HCEC 1CT (cell line): Measurements from ENCODE around the gene TNS4.

Experiments used
- DNase-seq: peaks from one replicate; pipeline ENCODE4 v3.0.0-alpha.2; 2017

The TNS4 gene

DNA sequence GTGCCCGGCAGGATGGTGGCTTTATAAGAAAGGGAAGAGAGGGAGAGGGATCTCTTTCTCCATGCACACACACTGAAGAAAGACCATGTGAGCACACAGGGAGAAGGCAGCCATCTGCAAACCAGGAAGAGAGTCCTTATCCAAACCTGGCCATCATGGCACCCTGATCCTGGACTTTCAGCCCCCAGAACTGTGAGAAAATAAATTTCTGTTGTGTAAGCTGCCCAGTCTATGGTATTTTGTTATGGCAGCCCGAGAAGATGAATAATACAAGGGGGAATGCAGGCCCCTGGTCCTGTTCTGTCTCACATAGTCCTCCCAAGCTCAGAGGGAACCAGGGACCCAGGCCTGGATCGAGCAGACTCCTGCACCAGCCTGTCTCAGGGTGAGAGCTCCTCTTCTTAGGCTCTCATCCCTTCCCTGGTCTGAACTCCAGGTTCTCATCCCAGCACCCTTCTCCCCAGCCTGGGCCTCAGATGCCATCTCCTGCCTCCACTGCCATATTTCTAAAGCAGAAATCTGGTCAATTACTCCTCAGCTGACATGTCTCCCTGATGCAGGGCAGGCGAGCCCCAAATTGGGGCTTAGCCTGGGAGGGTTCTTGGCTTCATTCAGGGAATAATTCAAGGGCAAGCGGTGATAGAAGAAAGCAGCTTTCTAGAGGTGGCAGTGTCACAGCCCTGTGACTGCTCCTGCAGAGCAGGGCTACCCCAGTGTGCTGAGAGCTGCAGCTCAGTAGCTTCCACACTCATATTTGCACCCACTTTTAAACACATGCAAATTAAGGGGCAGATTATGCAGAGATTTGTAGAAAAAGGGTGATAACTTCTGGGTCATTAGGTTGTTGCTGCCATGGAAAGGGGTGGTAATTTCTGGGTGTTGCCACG, 29.3 kb downstream of the TNS4 start:
- no peak for DNase-seq

DNA sequence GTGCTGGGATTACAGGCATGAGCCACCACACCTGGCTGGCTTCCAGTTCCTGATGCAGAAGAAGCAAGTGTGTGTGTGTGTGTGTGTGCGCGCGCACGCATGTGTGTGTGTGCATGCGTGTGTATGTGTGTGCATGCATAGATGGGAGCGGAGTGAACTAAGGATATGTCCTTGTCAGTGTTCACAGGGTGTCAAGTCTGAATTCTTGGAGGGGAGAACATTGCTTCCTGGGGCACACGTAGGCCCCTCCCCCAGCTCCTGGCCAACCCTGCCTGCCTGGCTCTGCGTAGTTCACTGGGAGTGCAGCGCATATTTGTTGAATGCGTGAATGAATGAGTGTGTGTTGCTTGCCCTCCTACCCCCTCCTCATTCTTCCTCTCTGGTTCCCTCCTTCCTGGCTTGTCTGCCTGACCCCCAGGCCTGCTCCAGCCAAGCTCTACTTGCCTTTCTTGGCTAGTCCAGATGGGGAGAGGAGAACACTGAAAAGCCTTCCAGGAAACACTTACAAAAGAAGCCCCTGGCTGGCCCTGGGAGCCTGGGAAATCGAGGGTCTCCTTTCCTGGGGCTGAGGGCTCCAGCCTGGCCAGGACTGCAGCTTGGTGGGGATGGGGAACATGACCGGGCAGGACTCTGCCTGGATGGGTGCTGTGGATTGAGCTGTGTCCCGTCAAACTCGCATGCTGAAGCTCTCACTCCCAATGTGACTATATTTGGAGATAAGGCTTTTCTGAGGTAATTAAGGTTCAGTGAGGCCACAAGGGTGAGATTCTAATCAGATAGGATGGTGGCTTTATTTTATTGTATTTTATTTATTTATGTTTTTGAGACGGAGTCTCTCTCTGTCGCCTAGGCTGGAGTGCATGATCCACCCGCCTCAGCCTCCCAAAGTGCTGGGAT, 30.2 kb downstream of the TNS4 start:
- no peak for DNase-seq

DNA sequence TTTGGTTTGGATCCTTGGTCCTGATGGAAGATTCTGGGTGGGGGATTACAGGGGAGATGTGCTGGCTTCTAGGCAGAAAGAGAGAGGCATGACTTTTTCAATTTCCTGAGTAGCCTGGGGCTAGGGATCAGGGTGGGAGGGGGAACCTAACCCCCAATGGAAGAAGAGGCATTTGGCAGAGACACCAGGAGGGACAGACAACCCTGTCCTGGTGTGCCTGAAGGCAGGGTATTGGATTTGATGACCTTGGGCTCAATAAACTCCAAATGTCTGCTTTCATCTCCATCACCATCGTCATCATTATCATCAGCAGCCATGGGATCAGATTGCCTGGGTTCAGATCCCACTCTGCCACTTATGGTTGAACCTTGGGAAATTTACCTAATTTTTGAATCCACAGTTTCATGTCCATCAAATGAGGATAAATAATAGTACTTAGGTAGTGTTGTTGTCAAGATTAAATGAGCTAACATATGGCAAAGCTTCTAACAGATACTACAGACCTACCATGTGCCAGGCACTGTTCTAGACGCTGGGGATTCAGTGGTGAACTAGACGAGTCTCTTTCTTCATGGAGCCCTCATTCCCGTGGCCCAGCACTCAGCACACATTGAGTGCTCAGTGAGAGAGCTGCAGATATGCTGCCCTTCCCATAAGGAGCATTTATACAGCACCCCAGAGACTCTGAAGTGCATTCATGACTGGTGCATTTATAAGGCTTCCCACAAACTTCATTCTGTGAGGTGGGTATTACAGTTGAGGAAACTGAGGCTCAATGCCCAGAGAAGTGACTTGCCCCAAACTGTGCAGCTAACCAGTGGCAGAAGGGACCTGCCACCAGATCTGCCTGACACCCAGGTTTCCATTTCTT, 31.4 kb downstream of the TNS4 start:
- no peak for DNase-seq

DNA sequence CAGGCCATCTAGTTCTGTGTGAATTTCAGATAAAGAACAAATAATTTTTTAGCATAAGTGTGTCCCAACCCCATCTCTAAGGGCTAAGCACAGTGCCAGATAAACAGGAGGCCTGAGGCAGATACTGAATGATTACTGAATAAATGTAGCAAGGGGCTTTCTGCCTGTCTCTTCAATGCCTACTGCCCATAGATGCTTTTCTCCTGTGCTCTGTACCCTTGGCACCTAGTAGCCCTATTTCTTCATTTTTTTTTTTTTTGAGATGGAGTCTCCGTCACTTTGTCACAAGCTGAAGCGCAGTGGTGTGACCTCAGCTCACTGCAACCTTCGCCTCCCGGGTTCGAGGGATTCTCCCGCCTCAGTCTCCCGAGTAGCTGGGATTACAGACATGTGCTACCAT, 32.9 kb downstream of the TNS4 start:
- DNase-seq, result no peak

DNA sequence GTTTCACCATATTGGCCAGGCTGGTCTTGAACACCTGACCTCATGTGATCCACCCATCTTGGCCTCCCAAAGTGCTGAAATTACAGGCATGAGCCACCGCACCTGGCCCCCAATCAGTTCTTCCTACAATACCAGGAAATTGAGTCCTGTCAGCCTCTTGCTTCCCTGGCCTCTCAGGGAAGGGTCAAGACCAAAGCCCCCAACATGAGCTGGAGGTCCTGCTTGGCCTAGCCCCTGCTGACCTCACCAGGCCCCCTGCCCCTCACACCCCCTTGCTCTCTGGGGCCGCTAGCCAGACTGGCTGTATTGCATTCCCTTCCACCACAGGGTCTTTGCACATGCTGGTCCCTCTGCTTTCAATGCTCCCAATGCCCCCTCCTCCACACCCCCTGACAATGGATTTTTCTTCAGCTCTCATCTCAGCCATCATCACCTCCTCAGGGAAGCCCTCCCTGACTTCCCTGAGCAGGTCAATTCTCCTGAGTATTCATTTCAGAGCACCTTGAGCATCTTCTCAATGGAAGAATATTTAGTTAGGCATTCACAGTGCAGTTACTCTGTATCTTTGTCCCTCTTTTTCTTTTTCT, 34.0 kb downstream of the TNS4 start:
- no peak for DNase-seq

DNA sequence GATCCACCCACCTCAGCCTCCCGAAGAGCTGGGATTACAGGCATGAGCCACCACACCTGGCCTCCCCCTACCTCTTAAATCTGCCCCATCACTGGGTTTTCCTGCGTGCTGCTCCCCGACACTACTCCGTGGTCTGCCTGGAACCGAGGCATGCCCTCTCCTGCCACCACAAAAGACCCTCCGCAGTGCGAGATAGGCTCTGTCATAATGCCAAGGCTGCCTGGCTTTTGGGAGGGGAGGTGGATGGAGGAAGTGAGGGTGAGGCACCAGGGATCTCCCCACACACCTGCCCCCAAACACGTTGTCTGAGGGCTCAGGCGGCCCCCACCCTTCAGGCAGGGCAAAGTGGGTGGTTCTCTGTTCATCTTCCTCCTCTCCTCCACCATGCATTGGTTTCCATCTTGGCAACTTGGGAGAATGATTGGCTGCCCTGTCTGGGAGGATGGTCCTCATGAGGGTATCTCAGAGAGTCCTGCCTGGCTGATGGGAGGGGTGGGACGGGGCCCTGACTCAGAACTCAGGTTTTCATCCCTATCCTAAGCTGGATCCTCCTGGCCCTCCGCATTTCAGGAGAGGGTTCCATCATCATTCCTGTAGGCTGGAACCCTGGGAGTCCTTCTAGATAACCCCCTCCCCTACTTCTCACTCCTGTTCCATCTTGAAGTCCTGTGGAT, 35.0 kb downstream of the TNS4 start:
- no peak for DNase-seq

DNA sequence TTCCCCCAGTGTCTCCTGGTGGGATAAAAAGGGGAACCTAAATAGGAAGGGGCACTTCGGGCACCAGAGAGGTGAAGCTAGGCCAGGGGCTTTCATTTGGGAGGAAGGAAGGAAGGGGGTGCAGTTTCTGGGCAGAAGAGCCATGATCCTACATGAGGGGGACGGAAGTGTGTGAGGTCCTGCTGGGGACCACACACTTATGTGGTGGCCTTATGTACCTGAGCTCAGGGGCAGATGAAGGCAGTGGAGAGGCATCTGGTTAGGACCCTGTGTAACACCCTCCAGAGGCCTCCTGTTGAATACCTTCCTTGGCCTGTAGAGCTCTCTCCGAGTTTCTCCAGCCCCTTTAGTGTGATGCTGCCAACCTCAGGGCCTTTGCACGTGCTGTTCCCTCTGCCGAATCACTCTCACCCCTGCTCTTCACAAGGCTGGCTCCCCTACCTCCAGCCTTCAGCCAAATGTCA, 37.0 kb downstream of the TNS4 start:
- no peak for DNase-seq

DNA sequence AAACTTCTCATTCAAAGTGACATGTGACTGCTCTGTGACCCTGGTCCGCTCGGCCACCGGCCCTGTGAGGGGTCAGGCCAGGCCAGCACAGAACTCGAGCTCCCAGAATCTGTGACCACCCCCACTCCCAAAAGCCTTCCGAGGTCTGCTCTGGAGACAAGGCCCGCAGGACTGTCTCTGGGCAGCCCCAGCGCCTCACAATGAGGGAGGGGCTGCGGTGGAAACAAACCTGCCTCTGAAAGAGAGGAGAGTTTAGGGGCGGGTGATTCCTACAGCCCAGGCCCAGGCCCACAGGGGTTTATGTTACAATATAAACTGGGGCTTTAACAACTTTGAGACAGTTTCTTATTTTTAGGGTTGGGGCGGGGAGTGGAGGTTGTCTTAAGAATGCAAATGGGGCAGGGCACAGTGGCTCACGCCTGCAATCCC, 38.3 kb downstream of the TNS4 start:
- DNase-seq, result no peak

DNA sequence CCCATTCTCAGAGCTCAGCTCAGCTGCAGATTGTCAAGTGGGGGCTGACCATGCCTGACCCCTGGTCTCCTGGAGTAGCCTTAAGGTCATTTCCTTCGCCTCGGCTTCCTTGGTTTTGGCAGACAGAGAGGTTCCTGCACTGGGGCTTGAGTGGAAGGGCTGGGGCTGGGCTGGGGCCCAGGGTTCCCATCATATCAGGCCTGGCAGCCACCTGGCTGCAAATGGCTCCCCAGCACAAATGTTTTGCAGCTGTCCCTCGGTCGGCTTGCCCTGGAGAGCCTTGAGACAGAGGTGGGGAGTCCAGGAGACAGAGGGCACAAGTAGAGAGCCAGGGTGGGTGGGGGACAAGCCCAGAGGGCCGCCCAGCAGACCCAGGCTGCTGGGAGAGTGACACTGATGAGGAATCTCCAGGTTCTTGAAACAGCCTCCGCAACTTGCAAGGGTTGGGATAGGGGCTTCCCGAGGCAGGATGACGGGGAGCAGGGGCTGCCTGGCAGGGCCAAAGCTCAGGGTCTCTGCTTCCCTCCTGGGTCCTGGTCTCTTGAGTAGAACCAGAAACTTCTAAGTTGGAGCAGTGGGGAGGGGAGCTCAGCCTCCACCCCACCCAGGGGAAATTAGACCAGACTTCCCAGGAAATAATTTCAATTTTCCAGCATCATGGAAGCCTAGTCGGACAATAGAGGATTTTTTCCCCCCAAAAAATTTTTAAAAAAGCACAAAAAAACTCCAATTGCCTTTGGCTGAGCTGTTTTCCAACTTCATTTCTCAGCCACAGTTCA, 38.9 kb downstream of the TNS4 start:
- no peak for DNase-seq

DNA sequence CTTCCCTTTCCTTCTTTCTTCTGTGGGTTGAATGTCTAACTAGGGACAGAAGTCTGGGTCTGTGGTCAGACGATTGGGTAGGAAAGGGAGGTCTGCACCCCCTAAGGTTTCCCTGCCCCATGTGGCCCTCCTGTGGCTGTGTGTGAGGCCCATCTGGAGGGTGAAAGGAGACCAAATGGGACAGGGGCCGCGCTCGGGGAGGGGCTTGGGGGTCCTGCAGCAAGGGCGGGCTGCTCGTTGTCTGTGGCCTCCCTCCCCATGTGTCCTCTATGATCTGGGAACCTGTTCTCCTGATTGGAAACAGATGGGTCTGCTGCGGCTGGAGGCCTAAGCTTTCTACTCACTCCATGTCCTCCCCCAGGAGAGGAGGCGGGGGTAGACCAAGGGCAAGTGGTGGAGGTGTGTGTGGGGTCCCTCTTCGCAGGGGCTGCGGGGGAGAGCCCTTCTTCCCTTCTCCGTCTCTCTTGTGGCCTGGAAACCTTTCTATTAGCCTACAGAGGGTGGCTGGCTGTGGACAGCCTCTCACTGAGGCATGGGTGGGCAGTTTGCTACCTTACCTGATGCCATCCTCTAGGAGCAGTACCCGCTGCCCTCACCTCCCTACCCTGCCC, 39.6 kb downstream of the TNS4 start:
- DNase-seq, result no peak

DNA sequence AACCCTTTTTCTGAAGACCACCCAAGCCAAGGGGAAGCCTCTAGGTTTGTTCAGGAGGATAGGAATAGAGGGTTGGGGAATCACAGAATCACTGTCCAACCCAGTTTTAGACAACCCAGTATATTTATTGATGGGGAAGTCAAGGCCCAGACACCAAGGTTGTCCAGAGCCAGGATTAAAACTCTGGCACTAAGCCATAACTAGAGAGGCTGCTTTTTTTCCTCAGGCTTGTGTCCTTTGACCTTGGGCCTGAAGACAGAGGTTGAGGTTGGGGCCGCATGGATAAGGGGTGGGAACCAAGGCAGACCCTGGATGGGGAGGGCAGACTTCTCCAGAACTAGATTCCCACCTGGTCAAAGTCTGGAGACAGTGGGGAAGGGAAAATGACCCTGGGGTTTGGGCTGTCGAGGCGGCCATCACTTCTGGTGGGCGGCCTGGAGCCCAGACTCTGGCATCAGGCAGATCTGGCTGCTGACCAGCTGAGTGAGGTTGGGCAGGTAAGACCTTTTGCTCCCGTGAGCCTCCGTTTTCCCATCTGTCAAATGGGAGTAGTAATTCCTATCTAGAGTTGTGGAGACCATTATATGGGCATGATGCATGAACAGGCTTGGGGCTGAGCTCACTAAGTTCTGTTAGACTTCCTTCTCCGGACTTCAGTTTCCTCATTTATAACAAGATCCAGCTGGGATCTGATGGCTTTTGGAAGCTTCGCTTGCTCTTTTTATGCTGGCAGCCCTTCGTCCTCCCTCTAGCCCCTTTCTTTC, 40.3 kb downstream of the TNS4 start:
- no peak for DNase-seq

DNA sequence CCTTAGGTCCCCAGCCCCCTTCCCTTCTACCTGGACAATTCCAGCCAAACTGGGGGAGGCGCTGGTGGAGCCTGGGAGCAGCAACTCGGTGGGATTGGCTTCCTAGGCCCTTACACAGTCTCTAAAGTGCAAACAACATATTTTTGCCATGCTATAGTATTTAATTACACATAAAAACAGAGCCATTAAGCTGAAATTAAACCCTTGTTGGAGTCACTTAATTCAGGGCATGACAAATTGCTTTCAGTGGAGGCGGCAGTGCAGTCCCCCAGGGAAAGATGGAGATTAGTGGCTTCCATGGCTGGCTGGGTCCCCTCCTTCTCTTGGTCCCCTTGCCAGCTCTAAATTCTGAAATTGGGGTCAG, 40.8 kb downstream of the TNS4 start:
- no peak for DNase-seq

DNA sequence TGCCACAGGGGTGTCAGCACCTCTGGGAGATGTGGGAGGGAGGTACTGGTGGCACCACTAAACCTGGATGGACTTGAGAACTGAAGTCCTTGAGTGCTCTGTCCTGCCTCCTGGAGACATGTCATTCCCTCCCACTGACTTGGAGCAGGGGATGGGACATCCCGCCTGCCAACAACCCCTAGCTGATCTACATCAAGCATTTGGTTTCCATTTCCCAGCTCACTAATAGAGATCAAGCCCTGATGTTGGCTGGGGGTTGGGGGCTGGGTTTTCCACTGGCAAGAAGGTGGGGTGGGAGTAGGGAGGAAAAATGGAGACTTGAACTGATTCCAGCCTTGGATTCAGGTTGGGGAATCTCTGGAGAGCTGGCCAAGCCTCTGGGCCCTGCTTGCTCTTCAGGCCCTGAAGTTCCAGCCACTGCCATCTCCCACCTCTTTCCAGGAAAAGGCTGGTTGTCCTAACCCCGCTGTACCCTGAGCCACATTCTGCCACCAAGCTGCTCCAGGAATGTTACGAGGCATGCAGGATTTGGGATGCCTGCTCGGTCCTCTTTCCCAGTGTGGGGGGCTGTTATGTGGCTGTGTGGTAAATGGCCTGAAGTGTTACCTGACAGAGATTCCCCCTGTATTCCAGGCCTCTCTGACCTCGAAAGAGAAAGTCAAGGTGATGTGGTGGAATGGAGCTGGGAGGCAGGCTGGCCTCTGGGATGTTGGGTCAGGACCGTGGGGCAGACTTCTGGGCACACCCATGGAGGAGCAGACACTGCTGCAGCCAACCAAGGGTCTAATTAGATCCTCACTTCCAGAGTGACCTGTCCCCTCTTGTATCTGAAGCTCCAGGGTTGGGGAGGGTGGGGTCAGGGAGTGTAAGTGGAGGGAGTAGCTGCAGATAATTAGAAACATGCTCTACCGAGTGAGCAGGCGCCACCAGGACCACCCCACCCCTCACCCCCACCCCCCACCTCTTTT, 41.5 kb downstream of the TNS4 start:
- no peak for DNase-seq

DNA sequence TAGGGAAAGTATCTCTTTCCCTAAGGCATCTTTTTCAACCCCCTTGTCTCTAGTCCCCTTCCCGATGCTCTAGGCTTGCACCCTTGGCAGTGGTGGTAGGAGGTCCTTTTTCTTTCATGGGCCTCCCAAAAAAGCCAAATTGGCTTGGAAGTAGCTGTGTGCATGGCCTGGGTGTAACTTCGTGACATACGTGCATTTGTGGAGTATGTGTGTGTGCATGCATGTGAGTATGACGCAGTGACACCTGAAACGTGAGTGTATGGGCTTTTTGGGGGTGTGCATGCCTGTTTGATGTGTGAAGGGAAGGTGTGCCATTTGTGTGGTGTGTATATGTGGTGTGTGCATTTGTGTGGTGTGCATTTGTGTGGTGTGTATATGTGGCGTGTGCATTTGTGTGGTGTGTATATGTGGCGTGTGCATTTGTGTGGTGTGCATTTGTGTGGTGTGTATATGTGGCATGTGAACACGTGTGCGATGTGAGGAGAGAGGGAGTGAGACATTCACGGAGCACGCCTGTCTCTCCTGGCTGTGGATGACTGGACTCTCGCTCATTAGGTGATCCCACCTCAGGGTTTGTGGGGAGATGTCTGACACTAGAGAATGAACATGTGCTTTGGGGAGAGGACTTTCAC, 42.5 kb downstream of the TNS4 start:
- no peak for DNase-seq

DNA sequence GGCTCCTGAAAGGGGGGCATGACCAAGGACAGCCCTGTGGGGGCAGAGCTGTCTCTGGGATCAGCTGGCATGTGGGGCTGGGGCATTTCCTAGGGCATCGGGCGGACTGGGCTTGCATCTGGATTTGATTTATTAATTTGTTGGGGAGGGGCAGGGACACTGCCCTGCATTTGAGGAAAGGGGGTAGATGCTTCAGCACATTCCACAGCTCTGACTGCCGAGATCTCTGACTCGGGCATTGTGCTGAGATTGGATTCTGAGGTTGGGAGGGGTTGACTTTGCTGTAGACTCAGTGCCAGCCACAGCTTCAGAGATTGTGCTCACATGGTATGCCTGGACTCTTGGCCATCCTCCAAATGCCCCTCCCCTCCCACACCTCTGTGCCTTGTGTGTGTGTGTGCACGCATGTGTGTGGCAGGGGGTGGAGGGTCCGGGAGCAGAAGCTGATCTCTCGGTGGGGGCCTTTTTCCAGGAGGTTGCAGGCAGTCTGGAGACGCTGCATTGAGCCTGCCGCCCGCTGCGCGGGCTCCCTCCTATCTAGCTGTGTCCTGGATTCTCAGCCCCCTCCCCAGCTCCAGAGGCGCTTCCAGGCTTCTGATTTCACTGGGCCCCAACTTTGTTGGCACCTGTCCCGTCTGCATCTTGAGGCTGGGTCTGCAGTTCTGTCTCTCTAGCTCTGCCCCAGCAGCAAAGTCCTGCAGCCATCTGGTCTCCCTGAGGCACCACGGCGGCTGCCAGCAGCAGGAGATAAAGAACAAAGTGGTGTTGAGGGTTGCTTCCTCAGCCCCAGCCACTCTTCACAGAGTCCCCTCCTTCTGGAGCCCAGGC, 43.2 kb downstream of the TNS4 start:
- DNase-seq, result peak; percentile 50

DNA sequence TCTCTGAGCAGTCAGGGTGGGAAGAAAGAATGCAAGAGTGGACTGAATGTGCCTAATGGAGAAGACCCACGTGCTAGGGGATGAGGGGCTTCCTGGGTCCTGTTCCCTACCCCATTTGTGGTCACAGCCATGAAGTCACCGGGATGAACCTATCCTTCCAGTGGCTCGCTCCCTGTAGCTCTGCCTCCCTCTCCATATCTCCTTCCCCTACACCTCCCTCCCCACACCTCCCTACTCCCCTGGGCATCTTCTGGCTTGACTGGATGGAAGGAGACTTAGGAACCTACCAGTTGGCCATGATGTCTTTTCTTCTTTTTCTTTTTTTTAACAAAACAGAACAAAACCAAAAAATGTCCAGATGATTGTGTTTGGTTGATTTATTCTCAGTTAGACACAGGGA, 44.1 kb downstream of the TNS4 start:
- DNase-seq, result no peak

DNA sequence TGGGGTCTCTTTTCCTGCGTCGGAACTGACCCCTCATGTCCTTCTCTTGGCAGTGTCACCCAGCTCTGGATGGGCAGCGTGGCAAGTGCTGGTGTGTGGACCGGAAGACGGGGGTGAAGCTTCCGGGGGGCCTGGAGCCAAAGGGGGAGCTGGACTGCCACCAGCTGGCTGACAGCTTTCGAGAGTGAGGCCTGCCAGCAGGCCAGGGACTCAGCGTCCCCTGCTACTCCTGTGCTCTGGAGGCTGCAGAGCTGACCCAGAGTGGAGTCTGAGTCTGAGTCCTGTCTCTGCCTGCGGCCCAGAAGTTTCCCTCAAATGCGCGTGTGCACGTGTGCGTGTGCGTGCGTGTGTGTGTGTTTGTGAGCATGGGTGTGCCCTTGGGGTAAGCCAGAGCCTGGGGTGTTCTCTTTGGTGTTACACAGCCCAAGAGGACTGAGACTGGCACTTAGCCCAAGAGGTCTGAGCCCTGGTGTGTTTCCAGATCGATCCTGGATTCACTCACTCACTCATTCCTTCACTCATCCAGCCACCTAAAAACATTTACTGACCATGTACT, 44.9 kb downstream of the TNS4 start:
- no peak for DNase-seq
